H1 (cell line): ENCODE results near the gene SLC38A7.
"Not testable (repeated sequence)": the region's sequence is repeated elsewhere in the genome, so short reads cannot be mapped to it uniquely, and the experiment has no call there.

Experiments used
- HDAC2 ChIP-seq, 2 experiments: fragments of 300-600 bp in 1 of 2; sonication (generic) in 1 of 2; IDR thresholded peaks; 2 replicates each; pipeline ENCODE4 v1.6.1; 2011 to 2012; ENCODE audit warnings: low read depth in 2 of 2, low read length in 2 of 2, mild to moderate bottlenecking in 2 of 2, moderate library complexity in 2 of 2, borderline replicate concordance in 1 of 2, inconsistent platforms in 1 of 2
- POLR2A ChIP-seq, 2 experiments: IDR thresholded peaks; 1 replicate in 1 of 2; 2 replicates in 1 of 2; pipeline ENCODE4 v1.6.1; 2011; ENCODE audit warnings: low read depth in 2 of 2, low read length in 2 of 2, mild to moderate bottlenecking in 2 of 2; ENCODE audit errors: control extremely low read depth in 1 of 2
- SP2 ChIP-seq: IDR thresholded peaks from 2 replicates; pipeline ENCODE4 v1.6.1; 2012; ENCODE audit warnings: mild to moderate bottlenecking, low read length, inconsistent platforms
- ZNF274 ChIP-seq: IDR thresholded peaks from 2 replicates; pipeline ENCODE4 v1.7.0; 2012; ENCODE audit warnings: low read length, borderline replicate concordance; ENCODE audit errors: extremely low read depth

- TF ChIP-seq ZNF274; SP2; POLR2A (IDR thresholded peaks at IDR 0.05; ENCODE audit: control extremely low read depth in 1 of 2, low read depth in 2 of 2, low read length in 2 of 2); HDAC2 (IDR thresholded peaks at IDR 0.05; ENCODE audit: borderline replicate concordance in 1 of 2, low read depth in 2 of 2, low read length in 2 of 2): not testable (repeated sequence)
Measured at GRCh38 chr16:58659911-58660310, 24.7 kb downstream of the SLC38A7 start.
